ENCODE results near the gene C6orf136.

- no peak for TF ChIP-seq POLR2A (IDR thresholded peaks at IDR 0.05; ENCODE audit: low read length)
- no peak for TF ChIP-seq GATA1 (IDR thresholded peaks at IDR 0.05; ENCODE audit: low read depth, low read length)
These were observed 37.0 kb downstream of the C6orf136 start for GRCh38 chr6:30683980-30684338.
